NT2/D1 (cell line): ENCODE measurements around the gene OR10AD1.

Source experiments
- SUZ12 ChIP-seq: IDR thresholded peaks from 2 replicates; pipeline ENCODE4 v1.6.1; 2011; ENCODE audit not compliant: insufficient read length, insufficient read depth; ENCODE audit errors: extremely low read depth
- YY1 ChIP-seq: IDR thresholded peaks from 2 replicates; pipeline ENCODE4 v1.6.1; 2011; ENCODE audit not compliant: insufficient read length, insufficient read depth
- ZNF274 ChIP-seq: IDR thresholded peaks from 2 replicates; pipeline ENCODE4 v1.6.1; 2011; ENCODE audit warnings: mild to moderate bottlenecking, low read depth, low read length

GRCh38 chr12:48189331-48190125 is 13.6 kb downstream of the OR10AD1 start:
- TF ChIP-seq ZNF274 (no peak), YY1 (no peak), SUZ12 (no peak)
